Right ventricle myocardium inferior (tissue), 1 donor: Measurements from ENCODE around the gene KCNJ12. TPM values are rescaled to one million over a fixed set of nuclear protein-coding genes. Genes with fewer than 3 reads are reported as not detected.
"Not testable (repeated sequence)": the region's sequence is repeated elsewhere in the genome, so short reads cannot be mapped to it uniquely, and the experiment has no call there.

Source experiments
- ATAC-seq: fragments of 200-7000 bp; cut with Tn5 transposase; one replicate; pipeline ENCODE4 v1.9.1; 2020; ENCODE audit warnings: mild to moderate bottlenecking, moderate library complexity
- DNase-seq: peaks from one replicate; pipeline ENCODE4 v3.0.0; 2021; ENCODE audit errors: missing footprints
- intact Hi-C: fragments of 100-400 bp; cut with DNase I; formaldehyde crosslinking; loops from one replicate; pipeline ENCODE4 v1.11.0; 2022
- total RNA-seq: library from RNA; stranded (reverse); fragmentation: NEBNext Ultra II Directional; extraction: Animal tissue kit (Norgen Biotek cat#: 25700); gene quantifications from one replicate; pipeline ENCODE4 v1.2.1, GENCODE V29; 2021
- donor health status: DM: no; HTN: yes; CAD: no; lungs with severe emphysema.

The KCNJ12 gene
- total RNA-seq, 1 donor from 2014 or later = 12.6 TPM

DNA sequence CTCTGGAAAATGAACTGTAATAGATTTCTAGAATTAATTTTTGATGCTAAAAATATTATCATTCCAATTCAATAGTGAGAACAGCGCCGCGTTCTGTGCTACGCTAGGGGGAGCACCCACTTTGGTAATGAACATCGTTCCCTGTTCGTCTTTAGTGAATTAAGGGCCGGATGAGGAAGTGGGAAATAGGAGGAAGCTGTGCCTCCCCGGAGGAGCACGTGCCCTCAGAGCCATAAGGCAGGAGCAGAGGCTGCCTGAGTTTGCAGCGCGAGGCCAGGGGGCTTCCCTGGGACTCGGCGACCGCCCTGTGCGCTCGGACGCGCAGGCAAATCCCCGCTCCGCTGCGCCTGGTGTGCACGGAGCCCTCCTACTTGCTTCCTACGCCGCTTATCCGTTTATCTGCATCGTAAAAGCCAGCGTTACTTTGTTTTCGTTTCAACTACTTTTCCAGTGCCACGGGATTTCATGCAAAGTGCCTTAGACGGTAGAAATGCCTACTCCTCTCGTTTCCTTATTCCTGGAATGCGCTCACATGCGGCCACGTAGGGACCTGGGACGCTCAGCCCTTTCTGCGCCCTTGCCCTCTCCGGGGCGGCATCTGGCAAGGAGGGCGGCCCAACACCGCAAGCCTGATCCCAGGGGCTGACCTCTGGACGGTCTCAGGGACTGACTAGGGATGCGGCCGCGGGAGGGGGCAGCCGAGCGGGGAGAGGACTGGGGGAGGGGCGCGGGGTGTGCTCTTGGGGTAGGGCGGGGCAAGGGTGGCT lies 76.4 kb downstream of the KCNJ12 start:
- intact Hi-C loops = loop anchor here (5.0 to 10.0 kb wide), 3 partner anchors 138 to 325 kb away; partner anchors contain the start of genes DHRS7B and MAP2K3
- ATAC-seq (peak; percentile 69), DNase-seq (no peak)

DNA sequence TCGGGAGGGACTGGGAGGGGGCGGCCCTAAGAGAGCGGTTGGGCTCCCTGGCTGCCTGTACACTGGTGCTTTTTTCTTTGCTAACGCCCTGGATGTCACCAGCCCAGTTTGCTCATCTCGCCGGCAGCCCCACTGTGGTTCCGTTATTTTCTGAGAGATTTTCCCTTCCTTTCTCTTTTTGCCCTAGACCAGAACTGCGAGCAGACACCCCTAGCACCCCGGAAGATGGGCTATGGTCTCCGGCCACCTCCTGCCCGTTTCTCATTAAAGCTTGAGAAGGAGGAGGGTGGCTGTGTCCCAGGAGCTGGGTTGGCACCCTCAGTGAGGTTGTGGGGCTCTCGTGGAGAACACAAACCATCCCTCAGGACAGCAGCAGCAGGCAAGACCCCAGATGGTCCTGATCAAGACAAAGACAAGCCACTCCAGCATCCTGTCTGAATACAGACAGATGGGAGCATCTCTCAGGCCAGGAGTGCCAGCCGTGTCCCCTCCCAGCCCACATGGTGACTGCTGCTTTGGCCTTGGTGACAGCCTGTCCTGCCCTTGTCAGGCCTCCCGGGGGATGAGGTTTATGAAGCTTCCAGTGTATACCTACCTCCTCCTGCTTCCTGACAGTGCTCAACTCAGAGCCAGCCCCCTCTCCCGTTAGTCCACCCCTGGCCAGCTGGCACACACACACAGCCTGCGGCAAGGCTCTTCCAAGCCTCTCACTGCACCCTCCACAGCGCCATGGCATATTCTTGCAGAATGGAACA lies 77.2 kb downstream of the KCNJ12 start:
- DNase-seq (no peak), ATAC-seq (no peak)
- intact Hi-C loops = loop anchor here (5.0 to 10.0 kb wide), 3 partner anchors 139 to 326 kb away; partner anchors contain the start of genes DHRS7B and MAP2K3

DNA sequence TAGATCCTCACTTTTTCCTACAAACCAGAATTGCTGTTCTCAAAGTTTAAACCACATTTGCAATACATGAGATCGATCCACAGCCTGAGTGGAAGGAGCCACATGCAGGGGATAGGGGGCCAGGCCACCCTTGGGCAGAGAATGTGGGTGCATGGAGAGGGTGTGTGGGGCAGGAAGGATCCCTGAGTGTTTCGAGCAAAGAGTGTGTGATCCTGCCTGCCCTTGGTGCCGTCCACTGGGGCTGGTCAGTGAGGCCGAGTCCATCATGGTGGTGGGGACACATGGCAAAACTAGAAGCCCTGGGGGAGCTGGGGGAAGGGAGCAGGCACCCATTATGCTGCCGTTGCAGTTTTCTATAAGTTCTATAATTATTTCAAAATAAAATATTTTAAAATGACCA lies 77.8 kb downstream of the KCNJ12 start:
- intact Hi-C loops = loop anchor here (5.0 to 10.0 kb wide), 3 partner anchors 139 to 327 kb away; partner anchors contain the start of genes DHRS7B and MAP2K3
- not testable (repeated sequence) for DNase-seq, ATAC-seq

DNA sequence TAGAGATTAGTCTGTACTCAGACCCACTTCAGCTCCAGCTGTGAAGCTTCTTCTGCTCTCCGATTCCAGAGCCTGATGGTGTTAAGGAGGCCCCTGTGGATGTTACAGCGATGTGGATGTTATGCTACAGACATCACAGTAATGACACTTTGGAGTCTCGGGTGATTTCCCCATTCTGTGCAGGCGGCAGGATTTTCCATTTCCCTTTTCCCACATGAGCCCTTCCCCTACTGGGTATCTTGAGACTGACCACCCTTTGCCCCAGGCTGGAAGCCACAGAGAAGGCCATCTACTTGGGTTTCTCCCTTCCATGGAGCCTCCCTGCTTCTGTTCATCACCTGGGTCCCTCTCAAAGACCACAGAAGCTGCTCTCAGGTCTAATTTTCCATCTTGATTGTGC lies 78.3 kb downstream of the KCNJ12 start:
- no peak for DNase-seq

GRCh38 chr17:21455761-21456160 lies 79.6 kb downstream of the KCNJ12 start:
- intact Hi-C loops = loop anchor here (10.0 kb wide), 1 partner anchor 141 kb away; no protein-coding TSS in a partner anchor
- DNase-seq (no peak), ATAC-seq (no peak)

More for the DNA sequence above, 78.3 kb downstream of the KCNJ12 start:
- ATAC-seq = no peak
- intact Hi-C loops = loop anchor here (5.0 to 10.0 kb wide), 3 partner anchors 140 to 327 kb away; partner anchors contain the start of genes DHRS7B and MAP2K3

- DNase-seq, ATAC-seq: not testable (repeated sequence)
- intact Hi-C loops = loop anchor here (10.0 kb wide), 1 partner anchor 142 kb away; no protein-coding TSS in a partner anchor
Measured at GRCh38 chr17:21456449-21456848, 80.3 kb downstream of the KCNJ12 start.

- intact Hi-C loops = loop anchor here (1.0 to 10.0 kb wide), 2 partner anchors 54 to 143 kb away; no protein-coding TSS in a partner anchor
- DNase-seq = peak; percentile 93
- peak; percentile 95 for ATAC-seq
Measured at GRCh38 chr17:21457051-21458026, 81.2 kb downstream of the KCNJ12 start.

DNA sequence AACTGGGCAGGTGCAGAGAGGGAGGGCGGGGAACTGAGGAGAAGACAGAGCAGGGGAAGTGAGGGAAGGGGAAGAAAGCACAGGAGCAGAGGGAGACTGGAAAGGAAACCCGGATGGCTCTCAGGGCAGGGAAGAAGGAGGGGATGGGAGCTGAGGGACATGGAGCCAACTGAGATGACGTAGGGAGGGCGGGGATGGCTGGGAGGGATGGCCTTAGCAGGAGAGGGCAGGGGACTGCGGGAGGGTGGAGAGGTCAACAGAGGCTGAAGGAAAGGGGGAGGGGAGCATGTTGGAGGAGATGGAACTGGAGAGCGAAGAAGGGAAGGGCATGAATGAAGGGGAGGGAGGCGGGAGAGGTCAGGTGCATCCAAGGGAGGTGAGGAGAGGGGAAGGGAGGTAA lies 81.9 kb downstream of the KCNJ12 start:
- ATAC-seq (no peak), DNase-seq (no peak)
- intact Hi-C loops = loop anchor here (10.0 kb wide), 1 partner anchor 143 kb away; no protein-coding TSS in a partner anchor

GRCh38 chr17:21459536-21459935 lies 83.4 kb downstream of the KCNJ12 start:
- DNase-seq = no peak
- intact Hi-C loops = loop anchor here (10.0 kb wide), 1 partner anchor 145 kb away; no protein-coding TSS in a partner anchor

GRCh38 chr17:21460358-21460757 lies 84.2 kb downstream of the KCNJ12 start:
- DNase-seq (no peak), ATAC-seq (no peak)
- intact Hi-C loops = no loop called here

More at GRCh38 chr17:21459536-21459935, 83.4 kb downstream of the KCNJ12 start:
- ATAC-seq = no peak

GRCh38 chr17:21462237-21462636 lies 86.1 kb downstream of the KCNJ12 start:
- ATAC-seq (no peak), DNase-seq (no peak)

GRCh38 chr17:21463204-21463661 lies 87.1 kb downstream of the KCNJ12 start:
- DNase-seq = no peak
- ATAC-seq = no peak
- intact Hi-C loops = no loop called here

More at GRCh38 chr17:21462237-21462636, 86.1 kb downstream of the KCNJ12 start:
- intact Hi-C loops = no loop called here

- intact Hi-C loops = no loop called here
- ATAC-seq = no peak
Measured at GRCh38 chr17:21463779-21464407, 87.7 kb downstream of the KCNJ12 start.

GRCh38 chr17:21464611-21465021 lies 88.5 kb downstream of the KCNJ12 start:
- no peak for ATAC-seq
- DNase-seq = no peak
- intact Hi-C loops = no loop called here

More at GRCh38 chr17:21463779-21464407, 87.7 kb downstream of the KCNJ12 start:
- no peak for DNase-seq

DNA sequence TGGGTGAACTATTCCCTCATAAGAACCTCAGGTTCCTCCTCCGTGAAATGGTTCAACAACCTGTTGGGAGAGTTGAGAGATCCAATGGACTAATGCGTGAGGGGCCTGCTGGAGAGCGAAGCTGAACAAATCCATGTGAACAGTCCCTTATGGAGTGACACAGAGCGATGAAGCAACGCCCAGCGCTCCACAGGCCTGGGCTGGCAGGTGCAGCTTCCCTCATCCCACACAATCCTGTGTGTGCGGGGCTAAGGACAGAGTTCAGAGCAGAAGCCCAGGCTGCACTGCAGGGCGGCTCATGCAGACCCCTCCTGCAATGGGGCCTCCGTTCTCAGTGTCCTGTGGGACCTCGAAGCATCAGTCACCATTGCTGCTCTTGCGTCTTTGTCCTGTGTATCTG lies 90.4 kb downstream of the KCNJ12 start:
- intact Hi-C loops = no loop called here
- DNase-seq (no peak), ATAC-seq (no peak)

GRCh38 chr17:21467196-21467595 lies 91.0 kb downstream of the KCNJ12 start:
- intact Hi-C loops = no loop called here
- ATAC-seq = no peak
- no peak for DNase-seq

GRCh38 chr17:21467739-21468490 lies 91.8 kb downstream of the KCNJ12 start:
- intact Hi-C loops = no loop called here
- no peak for DNase-seq
- ATAC-seq = no peak
